GM23338 (cell line): ENCODE data around the gene XYLT1.

Source experiments
- CREB1 ChIP-seq: fragments of 250-450 bp; sonication (Bioruptor Pico); IDR thresholded peaks from 2 replicates; pipeline ENCODE4 v1.5.0; 2020; ENCODE audit warnings: low read depth, mild to moderate bottlenecking, moderate library complexity
- CTCF ChIP-seq, 2 experiments: fragments of 200-600 bp in 1 of 2; sonication (generic) in 1 of 2; conservative IDR thresholded peaks; 2 replicates each; pipeline versions ENCODE4 v1.5.1 to v1.6.1; 2016 to 2017; ENCODE audit warnings: antibody characterized with exemption in 2 of 2, low read depth in 2 of 2, mild to moderate bottlenecking in 2 of 2, moderate library complexity in 1 of 2
- EZH2 ChIP-seq: fragments of 200-600 bp; sonication (generic); IDR thresholded peaks from one replicate; pipeline ENCODE4 v1.8.0; 2017; ENCODE audit warnings: antibody characterized with exemption, mild to moderate bottlenecking, low read depth; ENCODE audit not compliant: unreplicated experiment
- EZH2phosphoT487 ChIP-seq: fragments of 200-600 bp; sonication (generic); IDR thresholded peaks from one replicate; pipeline ENCODE4 v1.8.1; 2018; ENCODE audit warnings: antibody characterized with exemption; ENCODE audit not compliant: unreplicated experiment
- JUNB ChIP-seq: IDR thresholded peaks from one replicate; pipeline ENCODE4 v1.6.1; 2016; ENCODE audit warnings: antibody characterized with exemption; ENCODE audit not compliant: unreplicated experiment
- POLR2AphosphoS5 ChIP-seq: IDR thresholded peaks from 2 replicates; pipeline ENCODE4 v1.6.1; 2016; ENCODE audit warnings: antibody characterized with exemption, low read depth
- TF ChIP-seq, protein P1 (sequence below): IDR thresholded peaks from one replicate; pipeline ENCODE4 v1.6.1; 2018; ENCODE audit warnings: antibody characterized with exemption; ENCODE audit not compliant: unreplicated experiment

GRCh38 chr16:17316005-17316404, 154.8 kb downstream of the XYLT1 start:
- no peak for TF ChIP-seq POLR2AphosphoS5
- no peak for TF ChIP-seq CTCF (conservative IDR thresholded peaks at IDR 0.05; ENCODE audit: low read depth in 2 of 2)
- TF ChIP-seq, protein P1, sequence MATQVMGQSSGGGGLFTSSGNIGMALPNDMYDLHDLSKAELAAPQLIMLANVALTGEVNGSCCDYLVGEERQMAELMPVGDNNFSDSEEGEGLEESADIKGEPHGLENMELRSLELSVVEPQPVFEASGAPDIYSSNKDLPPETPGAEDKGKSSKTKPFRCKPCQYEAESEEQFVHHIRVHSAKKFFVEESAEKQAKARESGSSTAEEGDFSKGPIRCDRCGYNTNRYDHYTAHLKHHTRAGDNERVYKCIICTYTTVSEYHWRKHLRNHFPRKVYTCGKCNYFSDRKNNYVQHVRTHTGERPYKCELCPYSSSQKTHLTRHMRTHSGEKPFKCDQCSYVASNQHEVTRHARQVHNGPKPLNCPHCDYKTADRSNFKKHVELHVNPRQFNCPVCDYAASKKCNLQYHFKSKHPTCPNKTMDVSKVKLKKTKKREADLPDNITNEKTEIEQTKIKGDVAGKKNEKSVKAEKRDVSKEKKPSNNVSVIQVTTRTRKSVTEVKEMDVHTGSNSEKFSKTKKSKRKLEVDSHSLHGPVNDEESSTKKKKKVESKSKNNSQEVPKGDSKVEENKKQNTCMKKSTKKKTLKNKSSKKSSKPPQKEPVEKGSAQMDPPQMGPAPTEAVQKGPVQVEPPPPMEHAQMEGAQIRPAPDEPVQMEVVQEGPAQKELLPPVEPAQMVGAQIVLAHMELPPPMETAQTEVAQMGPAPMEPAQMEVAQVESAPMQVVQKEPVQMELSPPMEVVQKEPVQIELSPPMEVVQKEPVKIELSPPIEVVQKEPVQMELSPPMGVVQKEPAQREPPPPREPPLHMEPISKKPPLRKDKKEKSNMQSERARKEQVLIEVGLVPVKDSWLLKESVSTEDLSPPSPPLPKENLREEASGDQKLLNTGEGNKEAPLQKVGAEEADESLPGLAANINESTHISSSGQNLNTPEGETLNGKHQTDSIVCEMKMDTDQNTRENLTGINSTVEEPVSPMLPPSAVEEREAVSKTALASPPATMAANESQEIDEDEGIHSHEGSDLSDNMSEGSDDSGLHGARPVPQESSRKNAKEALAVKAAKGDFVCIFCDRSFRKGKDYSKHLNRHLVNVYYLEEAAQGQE: no peak
- TF ChIP-seq EZH2: no peak
- no peak for TF ChIP-seq EZH2phosphoT487
- no peak for TF ChIP-seq CREB1 (CRISPR knock-in tag)
- no peak for TF ChIP-seq JUNB
